GM12872 (cell line): ENCODE measurements around the gene EI24.

Source experiments
- CTCF ChIP-seq: IDR thresholded peaks from 3 replicates; pipeline ENCODE4 v1.5.1; 2011; ENCODE audit warnings: low read depth, mild to moderate bottlenecking, low read length, moderate library complexity; ENCODE audit not compliant: insufficient read depth

EI24 gene

GRCh38 chr11:125585487-125585886, 16.2 kb downstream of the EI24 start:
- no peak for TF ChIP-seq CTCF

DNA sequence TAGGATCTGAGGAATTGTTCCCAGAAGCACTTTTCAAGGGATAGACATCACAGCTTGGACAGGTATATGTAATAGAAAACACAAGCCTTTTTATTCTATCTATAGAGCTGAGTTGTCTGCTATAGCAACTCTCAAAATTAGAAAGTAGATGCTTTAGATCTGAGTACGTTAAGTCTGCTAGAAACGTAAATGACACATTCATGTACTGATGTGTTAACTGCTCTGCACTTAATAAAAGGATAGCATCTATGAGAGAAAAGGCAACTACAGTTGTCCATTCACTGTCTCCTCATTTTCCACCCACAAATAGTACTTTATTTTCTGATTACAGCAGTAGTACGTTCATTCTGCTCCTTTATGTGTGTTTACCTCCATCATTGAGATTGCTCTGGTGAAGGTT, 17.3 kb downstream of the EI24 start:
- no peak for TF ChIP-seq CTCF

- no peak for TF ChIP-seq CTCF
Measured at GRCh38 chr11:125587480-125587879, 18.2 kb downstream of the EI24 start.

- no peak for TF ChIP-seq CTCF
Measured at GRCh38 chr11:125588505-125588904, 19.2 kb downstream of the EI24 start.

DNA sequence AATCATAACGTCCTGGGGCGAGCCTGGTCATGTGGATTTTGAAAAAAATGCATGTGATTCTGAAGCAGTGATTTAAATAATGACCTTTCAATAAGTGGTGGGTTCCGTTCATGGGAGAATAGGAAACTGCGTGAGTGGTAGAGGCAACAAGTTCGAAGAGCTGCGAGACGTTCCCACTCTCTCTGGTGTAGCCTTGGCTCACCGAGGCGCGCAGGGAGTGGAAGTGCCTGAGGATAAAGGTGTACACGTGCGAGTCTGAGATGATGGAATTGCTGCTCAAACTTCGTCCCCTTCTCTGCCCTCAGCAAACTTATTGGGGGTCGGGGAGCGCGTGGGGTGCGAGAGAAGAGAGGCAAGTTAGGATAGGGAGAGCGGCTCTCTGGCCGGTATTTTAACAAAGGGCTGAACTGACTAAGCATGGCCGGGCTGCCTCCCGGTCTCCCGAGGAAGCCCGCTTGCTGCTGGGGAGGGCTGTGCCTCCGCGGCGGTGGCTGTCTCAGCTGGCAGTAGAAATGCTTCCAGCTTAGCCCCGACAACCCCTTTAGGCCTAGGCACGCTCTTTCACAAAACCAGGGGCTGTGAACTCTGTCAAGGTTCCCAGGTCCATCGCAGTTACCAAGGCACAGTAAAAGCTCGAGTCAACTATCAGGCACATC, 22.5 kb downstream of the EI24 start:
- no peak for TF ChIP-seq CTCF

- TF ChIP-seq CTCF = no peak
Measured at GRCh38 chr11:125592305-125593113, 23.2 kb downstream of the EI24 start, which contains the start of gene STT3A. Gene STT3A, plus strand, starts transcription at chr11:125592852. Its CDS starts 3,064 bp downstream, at chr11:125595916.

GRCh38 chr11:125593114-125593820, 24.0 kb downstream of the EI24 start:
- TF ChIP-seq CTCF = no peak
